GM23248 (cell line): ENCODE measurements around the gene GNRHR. TPM values are rescaled to one million over a fixed set of nuclear protein-coding genes. Genes with fewer than 3 reads are reported as not detected.

Source experiments
- DNase-seq: peaks from one replicate; pipeline ENCODE4 v3.0.0-alpha.2; 2015
- H2AFZ ChIP-seq: fragments of 200-600 bp; sonication (generic); 2 replicates; pipeline ENCODE4 v1.6.1; 2016; ENCODE audit warnings: antibody characterized with exemption
- H3F3A ChIP-seq: fragments of 200-600 bp; sonication (generic); 2 replicates; pipeline ENCODE4 v1.6.1; 2016; ENCODE audit warnings: mild to moderate bottlenecking, antibody characterized with exemption, mixed run types; ENCODE audit not compliant: insufficient read depth
- H3K27ac ChIP-seq: fragments of 200-600 bp; sonication (generic); 2 replicates; pipeline ENCODE4 v1.5.1; 2016; ENCODE audit warnings: mild to moderate bottlenecking
- H3K27me3 ChIP-seq: fragments of 200-600 bp; sonication (generic); replicated peaks from 2 replicates; pipeline ENCODE4 v1.6.1; 2016; ENCODE audit warnings: mild to moderate bottlenecking; ENCODE audit not compliant: insufficient read depth
- H3K36me3 ChIP-seq: fragments of 200-600 bp; sonication (generic); 2 replicates; pipeline ENCODE4 v1.6.1; 2016; ENCODE audit warnings: low read depth, mild to moderate bottlenecking
- H3K4me1 ChIP-seq: fragments of 200-600 bp; sonication (generic); 2 replicates; pipeline ENCODE4 v1.6.1; 2016; ENCODE audit warnings: mild to moderate bottlenecking; ENCODE audit not compliant: insufficient read depth
- H3K4me2 ChIP-seq: fragments of 200-600 bp; sonication (generic); one replicate; pipeline ENCODE4 v1.6.1; 2016; ENCODE audit warnings: mild to moderate bottlenecking; ENCODE audit not compliant: unreplicated experiment
- H3K4me3 ChIP-seq: fragments of 200-600 bp; sonication (generic); 2 replicates; pipeline ENCODE4 v1.5.1; 2016; ENCODE audit warnings: mild to moderate bottlenecking
- H3K79me2 ChIP-seq: fragments of 200-600 bp; sonication (generic); 2 replicates; pipeline ENCODE4 v1.6.1; 2016; ENCODE audit warnings: mild to moderate bottlenecking; ENCODE audit not compliant: insufficient read depth
- H3K9ac ChIP-seq: fragments of 200-600 bp; sonication (generic); 2 replicates; pipeline ENCODE4 v1.6.1; 2016; ENCODE audit warnings: mild to moderate bottlenecking
- H3K9me2 ChIP-seq: fragments of 200-600 bp; sonication (generic); 2 replicates; pipeline ENCODE4 v1.6.1; 2016; ENCODE audit warnings: mixed run types, mild to moderate bottlenecking, moderate library complexity; ENCODE audit not compliant: insufficient read depth
- H3K9me3 ChIP-seq: fragments of 200-600 bp; sonication (generic); one replicate; pipeline ENCODE4 v1.6.1; 2017; ENCODE audit warnings: low read depth
- H4K20me1 ChIP-seq: fragments of 200-600 bp; sonication (generic); 2 replicates; pipeline ENCODE4 v1.6.0; 2016; ENCODE audit not compliant: insufficient read depth
- EZH2 ChIP-seq: fragments of 200-600 bp; sonication (generic); IDR thresholded peaks from 2 replicates; pipeline ENCODE4 v1.6.1; 2018; ENCODE audit warnings: antibody characterized with exemption, mild to moderate bottlenecking; ENCODE audit not compliant: insufficient read depth, poor library complexity, severe bottlenecking
- EZH2phosphoT487 ChIP-seq: fragments of 200-600 bp; sonication (generic); IDR thresholded peaks from 2 replicates; pipeline ENCODE4 v1.6.1; 2018; ENCODE audit warnings: antibody characterized with exemption, moderate library complexity, mild to moderate bottlenecking, low read depth; ENCODE audit not compliant: insufficient read depth
- WGBS, 2 experiments: methylation state at CpG; one replicate each; pipeline ENCODE4 v1.1.6; 2015 to 2017; ENCODE audit warnings: low lambda C conversion rate in 2 of 2, low coverage in 1 of 2; ENCODE audit errors: missing lambda C conversion rate in 2 of 2; 5-methylcytosine and 5-hydroxymethylcytosine counted together
- in situ Hi-C: fragments of 300-500 bp; cut with MboI; formaldehyde crosslinking; loops from 2 replicates; pipeline ENCODE4 v1.15.0; 2020
- polyA plus RNA-seq: library from polyadenylated mRNA; unstranded; fragments of >200 nt; fragmentation: Nextera tagmentation; extraction: Ambion mirVana; gene quantifications from 2 replicates; pipeline ENCODE4 v1.2.1, GENCODE V29; 2016
- total RNA-seq: library from RNA; depleted of rRNA; stranded (reverse); fragments of >200 nt; shearing (Covaris generic); gene quantifications from 2 replicates; pipeline ENCODE4 v1.2.3, GENCODE V29; 2014

Gene GNRHR
- total and polyA plus RNA-seq, 2 experiments from 2014 or later, result 0.08 TPM; not detected in 1

DNA sequence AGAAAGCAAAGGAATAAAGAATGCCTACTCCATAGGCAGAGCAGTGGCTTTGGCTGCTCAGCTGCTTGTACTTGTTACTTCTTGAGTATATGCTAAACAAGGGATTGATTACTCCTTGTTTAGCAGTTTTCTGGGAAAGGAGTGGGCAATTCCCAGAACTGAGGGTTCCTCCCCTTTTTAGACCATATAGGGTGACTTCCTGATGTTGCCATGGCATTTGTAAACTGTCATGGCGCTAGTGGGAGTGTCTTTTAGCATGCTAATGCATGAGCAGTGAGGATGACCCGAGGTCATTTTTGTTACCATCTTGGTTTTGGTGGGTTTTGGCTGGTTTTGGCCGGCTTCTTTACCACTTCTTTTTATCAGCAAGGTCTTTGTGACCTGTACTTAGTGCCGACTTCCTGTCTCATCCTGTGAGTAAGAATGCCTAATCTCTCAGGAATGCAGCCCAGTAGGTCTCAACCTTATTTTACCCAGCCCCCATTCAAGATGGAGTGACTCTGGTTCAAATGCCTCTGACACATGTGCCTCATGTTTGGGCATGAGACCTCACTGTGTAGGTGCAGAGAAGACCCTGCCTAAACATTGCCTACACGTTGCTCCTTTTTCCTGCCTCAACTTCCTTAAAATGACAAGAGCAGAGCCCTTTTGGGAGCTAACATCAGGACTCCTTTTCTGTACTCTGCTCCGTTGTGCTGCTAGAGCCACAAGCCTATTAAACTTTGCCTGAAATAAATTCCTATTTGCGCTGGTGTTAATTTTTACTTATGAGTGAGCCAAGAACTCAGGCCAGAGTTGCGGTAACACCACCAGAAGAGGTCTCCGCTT lies 32.2 kb downstream of the GNRHR start:
- Histone ChIP-seq H3K27ac (no peak overlapping the region), H3K36me3 (no peaks in the 10 kb centered on the region), H3K4me3 (no peak overlapping the region), H3K4me2 (no peak overlapping the region), H3K27me3 (no peaks in the 10 kb centered on the region), H3K9me3 (no peaks in the 10 kb centered on the region), H3K9ac (no peak overlapping the region), H3F3A (peaks cover 18% of the 10 kb centered on the region), H4K20me1 (no peaks in the 10 kb centered on the region), H2AFZ (no peak overlapping the region), H3K9me2 (no peaks in the 10 kb centered on the region), H3K79me2 (no peaks in the 10 kb centered on the region), H3K4me1 (peaks cover 29% of the 10 kb centered on the region)
- no peak for DNase-seq
- 84 to 86% methylated on average over 9 of the region's 9 CpGs for WGBS, 2 experiments
- TF ChIP-seq EZH2, result no peak
- TF ChIP-seq EZH2phosphoT487, result no peak
- in situ Hi-C loops, result no loop called here

DNA sequence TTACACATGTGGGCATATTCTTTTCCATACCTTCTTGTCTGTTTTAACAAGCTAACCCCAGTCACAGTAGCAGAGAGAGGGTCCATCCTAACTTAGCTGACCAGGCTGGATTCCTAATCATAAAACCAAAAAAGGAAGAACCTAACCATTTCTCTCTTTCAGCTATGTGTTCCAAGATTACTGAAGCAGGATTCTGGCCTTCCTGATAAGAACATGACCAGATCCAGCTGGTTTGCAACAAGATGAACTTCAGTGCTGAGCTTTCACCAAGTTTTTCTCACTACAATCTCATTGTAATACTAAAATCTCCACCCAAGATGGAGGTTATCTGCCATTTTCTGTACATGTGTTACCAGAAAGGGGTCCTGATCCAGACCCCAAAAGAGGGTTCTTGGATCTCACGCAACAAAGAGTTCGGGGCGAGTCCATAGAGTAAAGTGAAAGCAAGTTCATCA lies 32.8 kb downstream of the GNRHR start:
- H3K9me2 ChIP-seq, result no peaks in the 10 kb centered on the region
- H3K4me2 ChIP-seq, result no peak overlapping the region
- no peak overlapping the region for H3K27ac ChIP-seq
- no peaks in the 10 kb centered on the region for H3K36me3 ChIP-seq
- peaks cover 24% of the 10 kb centered on the region for H3K4me1 ChIP-seq
- H3K79me2 ChIP-seq, result no peaks in the 10 kb centered on the region
- H3F3A ChIP-seq, result peaks cover 13% of the 10 kb centered on the region
- H3K9ac ChIP-seq, result no peak overlapping the region
- no peak overlapping the region for H3K4me3 ChIP-seq
- no peaks in the 10 kb centered on the region for H4K20me1 ChIP-seq
- H3K27me3 ChIP-seq, result no peaks in the 10 kb centered on the region
- H3K9me3 ChIP-seq, result no peaks in the 10 kb centered on the region
- TF ChIP-seq EZH2phosphoT487, result no peak
- TF ChIP-seq EZH2, result no peak
- 96 to 97% methylated on average over 3 of the region's 3 CpGs for WGBS, 2 experiments
- in situ Hi-C loops, result no loop called here
- no peak for DNase-seq
- no peak overlapping the region for H2AFZ ChIP-seq

DNA sequence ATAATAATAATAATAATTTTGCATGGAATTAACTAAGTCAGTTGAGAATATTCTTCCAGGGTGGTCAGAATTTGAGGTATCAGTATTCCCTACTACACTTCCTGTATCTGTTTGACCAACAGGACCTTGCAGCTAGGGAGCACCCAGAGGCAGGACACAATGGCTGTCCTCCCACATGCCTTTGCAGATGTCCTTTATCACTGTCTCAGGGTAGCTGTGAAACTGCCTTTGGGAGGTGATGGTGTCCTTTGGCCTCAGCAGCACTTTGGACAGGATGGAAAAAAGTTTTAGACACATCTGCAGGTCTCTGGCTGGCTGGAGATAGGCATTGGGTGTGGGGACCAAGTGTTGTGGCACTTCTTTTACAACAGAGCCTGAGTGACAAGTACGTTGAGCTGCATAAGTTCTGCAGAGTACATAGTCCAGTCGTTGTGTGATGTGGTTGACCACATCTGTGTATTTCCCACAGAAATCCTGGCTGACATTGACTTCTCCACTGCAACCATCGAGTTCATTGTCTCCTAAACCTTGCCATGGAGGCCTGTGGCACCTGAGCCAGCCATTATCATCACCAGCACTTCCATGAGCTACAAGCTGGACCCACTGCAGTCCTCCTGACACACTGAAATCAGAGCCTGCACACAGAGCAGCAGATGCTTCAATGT lies 34.1 kb downstream of the GNRHR start:
- no peaks in the 10 kb centered on the region for H3K27me3 ChIP-seq
- no peaks in the 10 kb centered on the region for H3K36me3 ChIP-seq
- no peaks in the 10 kb centered on the region for H3K9me2 ChIP-seq
- H3K27ac ChIP-seq, result no peak overlapping the region
- H3K4me1 ChIP-seq, result 0 out of 2 replicates have a peak, but pooled peaks cover 11% of the 10 kb centered on the region
- no peaks in the 10 kb centered on the region for H3K9me3 ChIP-seq
- 0 out of 2 replicates have a peak, but pooled peaks cover 7% of the 10 kb centered on the region for H3K79me2 ChIP-seq
- 0 out of 2 replicates have a peak, but pooled peaks cover 2% of the 10 kb centered on the region for H3F3A ChIP-seq
- DNase-seq, result no peak
- H3K4me2 ChIP-seq, result no peak overlapping the region
- no peaks in the 10 kb centered on the region for H4K20me1 ChIP-seq
- H2AFZ ChIP-seq, result no peak overlapping the region
- TF ChIP-seq EZH2phosphoT487 (no peak), EZH2 (no peak)
- WGBS, 2 experiments, result 94 to 98% methylated on average over 3 of the region's 3 CpGs
- no peak overlapping the region for H3K9ac ChIP-seq
- in situ Hi-C loops, result no loop called here
- no peak overlapping the region for H3K4me3 ChIP-seq

DNA sequence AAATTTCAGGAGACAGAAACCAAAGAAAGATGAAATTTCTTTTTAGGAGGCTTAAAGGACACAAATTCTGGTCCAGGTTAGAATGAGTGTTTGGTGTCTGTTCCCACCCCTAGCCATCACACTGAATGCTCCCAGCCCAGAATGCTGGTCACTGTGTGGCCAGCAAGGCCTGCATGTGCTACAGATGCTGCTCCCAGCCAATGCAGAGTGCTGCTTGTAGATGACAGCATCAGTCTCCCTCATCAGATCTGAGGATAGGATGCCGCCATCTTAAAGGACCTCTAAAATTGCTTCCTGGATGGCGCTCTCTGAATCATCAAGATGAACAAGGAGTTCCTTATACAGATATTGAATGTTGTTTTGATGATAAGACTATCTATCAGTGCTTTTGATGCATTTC lies 35.3 kb downstream of the GNRHR start:
- WGBS, 2 experiments, result 95 to 100% methylated on average over 2 of the region's 2 CpGs
- no peak overlapping the region for H3K4me2 ChIP-seq
- no peak overlapping the region for H3K9ac ChIP-seq
- H4K20me1 ChIP-seq, result no peaks in the 10 kb centered on the region
- in situ Hi-C loops, result no loop called here
- H3K27ac ChIP-seq, result no peak overlapping the region
- no peak overlapping the region for H2AFZ ChIP-seq
- no peak overlapping the region for H3K4me3 ChIP-seq
- 0 out of 2 replicates have a peak, but pooled peaks cover 7% of the 10 kb centered on the region for H3F3A ChIP-seq
- no peaks in the 10 kb centered on the region for H3K9me3 ChIP-seq
- DNase-seq, result no peak
- H3K79me2 ChIP-seq, result 0 out of 2 replicates have a peak, but pooled peaks cover 7% of the 10 kb centered on the region
- TF ChIP-seq EZH2phosphoT487 (no peak), EZH2 (no peak)
- no peaks in the 10 kb centered on the region for H3K36me3 ChIP-seq
- peaks cover 19% of the 10 kb centered on the region for H3K4me1 ChIP-seq
- H3K9me2 ChIP-seq, result no peaks in the 10 kb centered on the region
- no peaks in the 10 kb centered on the region for H3K27me3 ChIP-seq
